Endometrial microvascular endothelial cells (primary cell): Measurements from ENCODE around the gene CYP2S1. TPM values are rescaled to one million over a fixed set of nuclear protein-coding genes. Genes with fewer than 3 reads are reported as not detected.
"Not testable (repeated sequence)": the region's sequence is repeated elsewhere in the genome, so short reads cannot be mapped to it uniquely, and the experiment has no call there.

ENCODE experiments used
- in situ Hi-C: cut with HindIII; loops from 2 replicates; pipeline ENCODE4 v1.10.0; 2017; ENCODE audit warnings: low sequenced_read_pairs, low pct_unique_long_range_greater_than_20kb; ENCODE audit errors: inconsistent ontology term
- total RNA-seq: library from RNA; depleted of rRNA; stranded (reverse); fragments of >200 nt; gene quantifications from one replicate; pipeline ENCODE4 v1.2.3, GENCODE V29; 2015; ENCODE audit errors: inconsistent ontology term

Gene CYP2S1
- total RNA-seq, 1 donor from 2014 or later, result 7.0 TPM

- in situ Hi-C loops, result no loop called here
Measured at GRCh38 chr19:41189425-41190065, 3.5 kb upstream of the CYP2S1 start.

- in situ Hi-C loops, result no loop called here
Measured at GRCh38 chr19:41193430-41194156, 574 bp downstream of the CYP2S1 start.

GRCh38 chr19:41194157-41194552 lies 1.1 kb downstream of the CYP2S1 start:
- in situ Hi-C loops, result no loop called here

GRCh38 chr19:41195675-41196497 lies 2.9 kb downstream of the CYP2S1 start:
- in situ Hi-C loops, result no loop called here

GRCh38 chr19:41198559-41198958 lies 5.5 kb downstream of the CYP2S1 start:
- in situ Hi-C loops, result no loop called here

- in situ Hi-C loops, result no loop called here
Measured at GRCh38 chr19:41203371-41203770, 10.4 kb downstream of the CYP2S1 start.

GRCh38 chr19:41204338-41204737 lies 11.3 kb downstream of the CYP2S1 start:
- in situ Hi-C loops, result not testable (repeated sequence)

- in situ Hi-C loops, result no loop called here
Measured at GRCh38 chr19:41205995-41206394, 13.0 kb downstream of the CYP2S1 start.

GRCh38 chr19:41206456-41206855 lies 13.4 kb downstream of the CYP2S1 start:
- in situ Hi-C loops, result no loop called here

GRCh38 chr19:41206926-41207750 lies 14.1 kb downstream of the CYP2S1 start:
- in situ Hi-C loops, result no loop called here

GRCh38 chr19:41214161-41214560 lies 21.1 kb downstream of the CYP2S1 start:
- in situ Hi-C loops, result no loop called here

- in situ Hi-C loops, result no loop called here
Measured at GRCh38 chr19:41217741-41218140, 24.7 kb downstream of the CYP2S1 start.

GRCh38 chr19:41218249-41218614 lies 25.2 kb downstream of the CYP2S1 start:
- in situ Hi-C loops, result no loop called here

- in situ Hi-C loops, result no loop called here
Measured at GRCh38 chr19:41218615-41219507, 25.8 kb downstream of the CYP2S1 start, which contains the start of gene AXL. Gene AXL (plus strand): TSS chr19:41219223. CDS start chr19:41219393, 170 bp downstream.

GRCh38 chr19:41219924-41220567 lies 27.0 kb downstream of the CYP2S1 start:
- in situ Hi-C loops, result no loop called here

- in situ Hi-C loops, result no loop called here
Measured at GRCh38 chr19:41220811-41221210, 27.8 kb downstream of the CYP2S1 start.

- in situ Hi-C loops, result no loop called here
Measured at GRCh38 chr19:41221514-41222205, 28.6 kb downstream of the CYP2S1 start.
